GM21381 (cell line): Measurements from ENCODE around the gene HM13.
"Not testable (repeated sequence)": the region's sequence is repeated elsewhere in the genome, so short reads cannot be mapped to it uniquely, and the experiment has no call there.

Experiments used
- ATAC-seq: cut with Tn5 transposase; IDR thresholded peaks from one replicate; pipeline ENCODE4 v1.9.1; 2021; ENCODE audit warnings: mild to moderate bottlenecking, moderate library complexity; ENCODE audit not compliant: unreplicated experiment

The HM13 gene

DNA sequence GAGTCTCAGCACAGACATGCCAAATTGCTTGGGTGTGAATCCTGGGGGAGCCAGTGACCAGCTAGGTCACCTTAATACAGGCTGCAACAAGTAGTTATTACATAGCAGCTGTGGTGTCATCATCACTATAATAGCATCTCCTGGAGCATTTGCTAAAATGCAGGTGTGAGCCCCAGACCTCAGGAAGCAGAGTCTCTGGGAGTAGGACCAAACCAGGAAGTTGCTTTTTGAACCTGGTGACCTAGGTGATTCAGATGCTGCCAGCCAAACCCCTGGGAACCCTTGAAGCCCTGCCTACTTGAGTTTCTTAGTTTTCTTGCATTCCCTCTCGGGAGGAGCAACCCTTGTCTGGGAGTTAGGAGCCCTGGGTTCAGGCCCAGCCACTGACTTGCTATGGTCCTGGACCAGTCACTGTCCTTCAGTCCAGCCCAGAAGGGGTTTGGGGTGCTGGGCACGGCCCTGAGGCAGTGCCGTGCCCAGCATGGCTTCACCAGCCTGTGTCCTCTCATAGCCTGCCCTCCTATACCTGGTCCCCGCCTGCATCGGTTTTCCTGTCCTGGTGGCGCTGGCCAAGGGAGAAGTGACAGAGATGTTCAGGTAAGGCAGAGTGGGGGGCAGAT lies 51.6 kb downstream of the HM13 start:
- no peak for ATAC-seq

DNA sequence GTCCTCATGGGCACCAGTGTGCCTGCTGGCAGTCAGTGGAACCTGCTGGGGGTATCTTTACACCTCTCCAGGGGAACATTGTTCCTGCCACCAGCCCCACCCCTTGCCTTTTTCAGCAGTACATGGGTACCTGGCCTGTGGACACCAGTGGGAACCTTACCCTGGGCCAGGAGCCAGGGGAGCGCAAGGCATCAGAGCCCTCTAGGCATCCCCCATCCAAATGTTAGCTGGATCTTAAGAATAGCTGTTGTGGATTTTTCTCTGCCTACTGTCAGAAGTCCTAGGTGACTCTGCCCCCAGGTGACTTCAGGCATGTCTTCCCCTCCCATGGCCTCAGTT lies 52.0 kb downstream of the HM13 start:
- ATAC-seq = no peak

DNA sequence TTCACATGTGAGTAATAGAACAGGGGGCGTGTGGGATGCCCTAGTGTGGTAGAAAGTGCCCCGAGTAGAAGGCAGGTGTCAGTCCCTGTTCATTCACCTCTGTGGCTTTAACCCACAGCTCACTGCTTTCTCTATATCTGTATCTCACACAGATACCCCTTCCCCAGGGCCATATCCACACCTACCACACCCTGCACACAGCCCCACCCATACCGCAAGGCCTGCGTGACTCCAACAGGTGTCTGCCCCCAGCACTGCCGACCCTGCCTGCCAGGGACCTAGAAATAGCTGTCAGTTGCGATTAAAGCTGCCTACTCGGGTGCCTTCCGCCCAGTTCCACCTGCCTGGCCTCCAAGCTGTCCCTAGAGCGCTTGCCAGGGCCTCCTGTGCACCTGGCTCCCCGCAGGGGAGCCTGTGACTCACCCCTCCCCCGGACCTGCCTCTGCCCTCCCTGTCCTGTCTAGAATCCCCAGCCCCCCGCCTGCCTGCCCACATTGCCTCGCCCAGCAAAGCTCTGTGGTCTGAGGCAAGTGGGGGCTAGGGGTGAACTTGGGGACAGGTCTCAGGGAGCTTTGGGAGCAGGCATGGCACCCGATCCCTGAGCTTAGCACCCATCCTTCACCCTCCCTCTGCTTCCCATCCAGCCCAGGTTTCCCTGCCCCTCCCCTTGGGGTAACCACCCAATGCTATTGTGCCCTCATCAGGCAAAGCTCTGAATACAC lies 52.6 kb downstream of the HM13 start:
- no peak for ATAC-seq

DNA sequence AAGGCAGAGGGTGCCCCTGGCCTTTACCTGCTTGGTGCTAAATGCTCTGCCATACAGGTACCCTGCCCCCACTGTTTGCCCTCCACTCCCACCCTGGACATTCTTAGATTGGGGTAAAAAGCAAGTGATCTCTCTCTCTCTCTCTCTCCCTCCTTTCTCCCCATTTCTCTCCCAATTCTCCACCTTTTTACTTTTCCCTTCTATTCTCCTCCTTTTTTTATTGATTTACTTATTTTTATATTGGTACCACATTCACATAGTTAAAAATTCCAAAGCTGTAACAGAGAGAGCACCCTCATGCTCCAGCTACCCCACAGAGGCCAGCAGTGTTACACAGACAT lies 53.1 kb downstream of the HM13 start:
- no peak for ATAC-seq

DNA sequence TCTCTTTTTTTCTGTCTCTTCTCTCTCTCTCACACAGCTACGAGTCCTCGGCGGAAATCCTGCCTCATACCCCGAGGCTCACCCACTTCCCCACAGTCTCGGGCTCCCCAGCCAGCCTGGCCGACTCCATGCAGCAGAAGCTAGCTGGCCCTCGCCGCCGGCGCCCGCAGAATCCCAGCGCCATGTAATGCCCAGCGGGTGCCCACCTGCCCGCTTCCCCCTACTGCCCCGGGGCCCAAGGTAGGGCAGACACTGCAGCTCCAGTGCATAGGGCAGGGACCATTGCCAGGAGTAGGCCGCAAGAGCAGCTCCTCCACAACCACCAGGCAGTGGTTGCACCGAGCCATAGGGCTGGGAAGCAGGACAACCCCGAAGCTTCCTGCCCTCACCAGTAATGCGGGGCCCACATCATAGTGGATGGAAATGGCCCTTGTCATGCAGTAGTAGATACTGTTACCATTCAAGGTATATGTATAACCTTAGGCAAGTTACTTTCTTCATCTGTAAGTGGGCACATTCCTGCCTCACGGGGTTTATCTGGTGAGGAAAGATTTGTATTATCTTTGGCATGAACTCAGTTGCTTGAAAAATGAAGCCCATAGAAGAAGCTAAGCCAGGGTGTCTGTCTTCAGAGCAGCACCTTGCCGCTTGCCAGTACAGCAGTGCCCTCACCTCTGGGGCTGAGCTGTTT lies 53.9 kb downstream of the HM13 start:
- no peak for ATAC-seq

DNA sequence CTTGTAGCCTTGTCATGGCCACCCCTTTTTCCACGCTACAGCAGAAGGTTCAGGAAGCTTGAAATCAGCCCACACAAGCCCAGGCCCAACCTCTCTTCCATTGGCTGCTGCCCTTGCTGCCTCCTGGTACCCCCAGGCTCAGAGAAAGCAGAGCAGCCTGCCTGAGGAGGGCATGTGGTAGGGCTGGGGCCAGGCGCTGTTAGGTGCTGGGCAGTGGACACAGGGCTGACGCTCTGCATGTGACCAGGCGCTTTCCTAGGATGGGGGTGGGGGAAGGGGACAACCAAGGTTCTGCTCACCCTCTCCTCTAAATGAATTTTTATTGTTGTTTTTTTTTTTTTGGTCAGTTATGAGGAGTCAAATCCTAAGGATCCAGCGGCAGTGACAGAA lies 54.5 kb downstream of the HM13 start:
- ATAC-seq = no peak

DNA sequence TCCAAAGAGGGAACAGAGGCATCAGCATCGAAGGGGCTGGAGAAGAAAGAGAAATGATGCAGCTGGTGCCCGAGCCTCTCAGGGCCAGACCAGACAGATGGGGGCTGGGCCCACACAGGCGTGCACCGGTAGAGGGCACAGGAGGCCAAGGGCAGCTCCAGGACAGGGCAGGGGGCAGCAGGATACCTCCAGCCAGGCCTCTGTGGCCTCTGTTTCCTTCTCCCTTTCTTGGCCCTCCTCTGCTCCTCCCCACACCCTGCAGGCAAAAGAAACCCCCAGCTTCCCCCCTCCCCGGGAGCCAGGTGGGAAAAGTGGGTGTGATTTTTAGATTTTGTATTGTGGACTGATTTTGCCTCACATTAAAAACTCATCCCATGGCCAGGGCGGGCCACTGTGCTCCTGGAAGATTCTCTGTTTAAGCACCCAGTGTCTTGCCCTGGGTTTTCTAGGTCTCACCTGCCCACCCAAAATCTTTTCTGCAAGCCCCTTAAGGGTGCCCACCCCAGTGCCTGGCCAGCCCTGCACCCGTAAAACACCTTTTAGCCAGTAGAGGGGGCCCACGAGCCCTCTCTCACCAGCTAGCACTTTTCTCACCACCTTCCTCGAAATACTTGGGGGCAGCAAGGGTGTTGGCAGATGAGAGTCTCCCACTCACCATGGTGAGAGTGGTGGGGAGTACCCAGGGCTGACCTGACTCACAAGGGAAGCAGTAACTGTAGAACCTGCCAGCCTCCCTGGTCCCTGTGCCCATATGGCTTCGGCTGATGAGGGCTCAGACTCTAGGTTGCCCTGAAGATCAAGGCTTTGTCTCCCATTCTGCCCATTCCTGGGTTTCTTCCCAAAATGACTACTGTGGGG lies 55.1 kb downstream of the HM13 start:
- ATAC-seq = no peak

DNA sequence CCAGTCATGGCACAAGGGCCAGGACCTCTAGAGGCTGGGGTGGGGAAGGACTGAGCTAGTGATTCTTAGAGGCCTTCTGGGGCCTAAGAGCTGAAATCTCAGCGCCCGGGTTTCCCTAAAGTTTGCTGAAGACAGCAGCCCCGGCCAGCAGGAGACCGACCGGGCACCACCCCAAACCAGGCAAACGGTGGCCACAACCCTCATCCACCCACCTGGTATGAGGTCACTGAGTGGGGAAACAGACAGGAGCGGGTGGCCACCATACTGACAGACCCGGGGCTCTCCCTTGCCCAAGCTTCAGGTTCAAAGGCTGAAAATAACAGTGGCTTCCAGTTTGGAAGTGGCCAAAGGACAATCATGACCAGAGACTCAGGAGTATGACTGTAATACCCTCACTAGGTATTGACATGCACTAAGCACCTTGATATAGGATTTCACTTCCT lies 55.8 kb downstream of the HM13 start:
- no peak for ATAC-seq

DNA sequence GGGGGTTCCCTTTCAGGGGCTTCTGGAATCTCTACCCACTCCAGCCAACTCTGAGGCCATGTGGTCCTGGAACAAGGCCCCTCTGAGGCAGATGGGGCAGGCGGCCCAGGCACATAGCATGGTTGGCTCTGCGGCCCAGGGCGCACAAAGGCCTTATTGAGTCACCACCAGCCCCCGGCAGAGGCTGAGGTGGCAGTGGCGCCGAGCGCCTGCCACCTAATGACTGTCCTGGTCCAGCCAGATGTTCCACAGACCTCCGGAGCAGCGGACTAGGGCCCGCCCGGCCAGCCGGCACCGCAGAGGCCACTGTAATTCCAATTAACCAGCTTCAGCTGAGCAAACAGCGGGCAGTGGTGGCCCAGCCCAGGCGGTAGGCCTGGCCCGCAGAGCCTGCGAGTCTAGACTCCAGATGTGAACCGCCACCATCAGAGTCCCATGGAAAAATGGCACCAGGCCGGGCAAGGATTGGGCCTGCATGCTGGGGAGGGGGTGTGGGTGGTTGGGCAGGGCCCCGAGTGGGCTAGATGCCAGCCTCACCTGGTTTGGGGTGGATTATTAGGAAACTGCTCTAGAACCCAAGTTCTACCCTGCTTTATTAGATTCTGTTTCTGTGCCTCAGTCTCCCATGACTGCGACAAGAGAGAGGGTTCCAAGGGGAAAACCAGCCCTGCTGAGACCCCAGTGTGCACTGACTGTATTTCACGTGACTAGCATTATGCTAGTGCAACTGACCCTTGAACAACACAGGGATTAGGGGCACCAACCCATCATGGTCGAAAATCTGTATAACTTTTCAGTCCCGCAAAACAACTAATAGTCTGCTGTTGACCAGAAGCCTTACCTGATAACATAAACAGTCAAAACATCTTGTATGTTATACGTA lies 56.7 kb downstream of the HM13 start:
- ATAC-seq = no peak

DNA sequence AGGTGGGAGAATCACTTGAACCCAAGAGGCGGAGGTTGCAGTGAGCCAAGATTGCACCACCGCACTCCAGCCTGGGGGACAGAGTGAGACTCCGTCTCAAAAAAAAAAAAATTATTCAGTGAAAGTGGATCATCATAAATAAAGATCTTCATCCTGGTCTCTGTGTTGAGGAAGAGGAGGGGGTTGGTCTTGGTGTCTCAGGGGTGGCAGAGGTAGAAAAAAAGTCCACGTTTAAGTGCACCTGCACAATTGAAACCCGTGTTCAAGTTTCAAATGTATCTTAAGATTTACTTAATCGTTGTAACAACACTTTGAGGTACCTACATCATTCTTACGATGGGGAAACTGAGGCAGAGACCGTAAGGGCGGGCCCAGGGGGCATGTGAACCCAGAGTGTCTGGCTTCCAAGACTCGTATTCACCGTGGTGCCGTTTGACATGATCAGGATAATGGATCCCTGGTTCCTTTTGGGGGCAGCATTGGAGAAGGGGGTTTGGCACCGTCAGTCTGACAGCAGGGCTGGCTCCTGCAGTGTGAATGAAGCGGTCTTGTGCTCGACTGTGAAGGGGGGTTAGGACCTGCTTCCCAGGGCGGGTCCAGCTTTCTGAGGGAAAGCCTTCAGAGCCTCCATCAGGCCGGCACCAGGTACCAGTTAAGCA lies 57.9 kb downstream of the HM13 start:
- ATAC-seq = no peak

DNA sequence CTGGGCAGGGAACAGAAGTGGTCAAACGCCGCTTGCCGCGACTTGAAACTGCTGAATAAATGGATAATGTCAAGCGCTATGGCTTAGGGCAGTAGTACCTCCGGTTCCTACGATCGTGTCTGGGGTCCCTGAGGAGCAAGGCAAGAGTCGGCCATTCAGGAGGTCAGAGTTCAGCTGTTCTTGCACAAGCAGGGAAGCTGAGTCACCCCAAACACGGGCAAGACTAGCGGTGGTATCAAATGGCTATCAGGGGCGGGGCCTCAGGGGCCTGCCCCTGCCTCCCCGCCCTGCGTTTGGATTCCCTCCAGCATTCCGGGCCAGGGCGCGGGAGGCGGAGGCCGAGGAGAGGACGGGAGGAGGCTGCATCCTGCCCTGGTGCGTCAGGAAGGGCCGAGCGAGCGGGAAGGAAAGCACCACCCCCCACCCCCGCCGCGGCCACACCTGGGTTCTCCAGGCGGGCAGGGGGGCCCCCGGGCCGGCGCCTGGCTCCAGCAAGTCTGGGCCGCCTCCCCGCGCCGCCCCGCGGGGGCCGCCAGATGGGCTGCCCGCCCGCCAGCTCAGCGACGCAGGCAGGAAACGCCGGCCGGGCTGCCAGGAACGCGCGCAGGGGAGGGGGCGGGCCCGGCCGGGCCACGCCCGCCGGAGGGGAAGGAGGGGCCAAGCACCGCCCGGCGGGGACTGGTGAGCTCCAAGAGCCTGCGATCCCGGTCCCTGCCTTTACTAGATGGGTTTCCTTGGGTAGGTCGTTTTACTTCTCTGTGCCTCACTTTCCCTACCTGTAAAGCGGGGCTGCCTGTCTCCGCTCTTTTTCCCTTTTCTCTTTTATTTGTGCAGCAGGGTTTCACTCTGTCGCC lies 58.7 kb downstream of the HM13 start:
- ATAC-seq = peak; percentile 90

DNA sequence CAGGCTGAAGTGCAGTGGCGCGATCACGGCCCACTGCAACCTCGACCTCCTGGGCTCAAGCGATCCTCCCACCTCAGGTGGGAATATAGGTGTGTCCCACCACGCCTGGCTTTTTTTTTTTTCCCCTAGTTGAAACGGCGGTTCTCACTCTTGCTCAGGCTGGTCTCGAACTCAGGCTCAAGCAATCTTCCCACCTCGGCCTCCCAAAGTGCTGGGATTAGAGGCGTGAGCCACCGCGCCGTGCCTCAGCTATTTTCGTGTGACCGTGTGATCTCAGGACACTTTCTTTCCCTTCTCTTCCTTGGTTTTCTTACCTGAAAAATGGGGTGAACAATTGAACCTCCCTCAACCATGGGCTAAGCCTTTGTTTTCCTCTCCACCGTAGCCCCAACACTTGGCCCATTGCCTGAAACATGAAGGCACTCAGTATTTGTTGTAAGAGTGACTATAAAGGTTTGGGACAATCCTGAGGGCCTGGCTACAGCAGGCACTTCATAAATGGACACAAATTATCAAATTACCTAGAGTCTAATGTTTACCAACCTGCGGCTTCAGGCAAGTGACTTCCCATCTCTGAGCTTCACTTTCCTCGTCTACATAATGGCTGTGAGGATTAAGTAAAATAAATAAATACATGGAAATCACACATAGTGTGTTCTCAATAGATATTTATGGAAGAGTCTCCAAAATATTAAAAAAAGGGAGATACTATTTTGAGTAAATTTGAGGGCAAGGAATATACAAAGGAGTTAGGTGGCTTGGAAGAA lies 59.5 kb downstream of the HM13 start:
- ATAC-seq = peak; percentile 4

DNA sequence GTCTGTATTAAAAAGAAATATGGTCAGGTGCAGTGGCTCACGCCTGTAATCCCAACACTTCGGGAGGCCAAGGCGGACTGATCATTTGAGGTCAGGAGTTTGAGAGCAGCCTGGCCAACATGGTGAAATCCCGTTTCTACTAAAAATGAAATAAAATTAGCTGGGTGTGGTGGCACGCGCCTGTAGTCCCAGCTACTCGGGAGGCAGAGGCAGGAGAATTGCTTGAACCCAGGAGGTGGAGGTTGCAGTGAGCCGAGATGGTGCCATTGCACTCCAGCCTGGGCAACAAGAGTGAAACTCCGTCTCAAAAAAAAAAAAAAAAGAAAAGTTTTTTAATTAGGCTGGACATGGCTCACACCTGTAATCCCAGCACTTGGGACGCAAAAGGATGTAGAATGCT lies 60.7 kb downstream of the HM13 start:
- ATAC-seq = not testable (repeated sequence)

DNA sequence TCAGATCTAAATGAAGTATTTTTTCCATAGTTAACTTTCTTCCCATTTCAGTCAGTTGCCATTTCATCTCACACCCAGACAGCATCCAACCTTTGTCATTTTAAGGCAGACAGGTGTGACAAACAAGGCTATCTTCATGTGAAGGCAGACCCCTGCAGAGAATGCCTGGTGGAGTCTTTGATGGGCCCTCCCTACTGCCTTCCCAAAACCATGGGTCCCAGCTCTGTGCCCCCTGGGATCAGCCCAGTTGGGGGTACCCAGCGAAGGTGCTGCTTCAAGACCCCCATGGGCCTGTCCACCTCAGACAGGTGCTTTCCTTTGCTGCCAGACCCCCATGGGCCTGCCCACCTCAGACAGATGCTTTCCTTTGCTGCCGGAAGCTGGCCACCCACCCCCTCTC lies 62.5 kb downstream of the HM13 start:
- no peak for ATAC-seq

DNA sequence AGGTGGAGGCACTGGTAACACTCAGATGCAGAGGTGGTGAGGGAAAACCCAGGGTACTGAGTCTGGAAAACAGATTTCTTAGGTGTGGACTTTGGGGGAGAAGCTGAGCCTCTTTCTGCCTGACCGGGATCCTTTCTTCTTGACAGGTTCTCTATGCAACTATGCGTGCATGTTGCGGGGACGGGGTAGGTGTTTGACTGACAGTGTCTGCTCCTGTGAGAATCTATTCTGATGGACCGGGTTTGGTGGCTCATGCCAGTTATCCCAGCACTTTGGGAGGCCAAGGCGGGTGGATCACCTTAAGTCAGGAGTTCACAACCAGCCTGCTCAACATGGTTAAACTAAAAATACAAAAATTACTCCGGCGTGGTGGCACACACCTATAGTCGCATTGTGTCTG lies 63.0 kb downstream of the HM13 start:
- ATAC-seq = no peak

DNA sequence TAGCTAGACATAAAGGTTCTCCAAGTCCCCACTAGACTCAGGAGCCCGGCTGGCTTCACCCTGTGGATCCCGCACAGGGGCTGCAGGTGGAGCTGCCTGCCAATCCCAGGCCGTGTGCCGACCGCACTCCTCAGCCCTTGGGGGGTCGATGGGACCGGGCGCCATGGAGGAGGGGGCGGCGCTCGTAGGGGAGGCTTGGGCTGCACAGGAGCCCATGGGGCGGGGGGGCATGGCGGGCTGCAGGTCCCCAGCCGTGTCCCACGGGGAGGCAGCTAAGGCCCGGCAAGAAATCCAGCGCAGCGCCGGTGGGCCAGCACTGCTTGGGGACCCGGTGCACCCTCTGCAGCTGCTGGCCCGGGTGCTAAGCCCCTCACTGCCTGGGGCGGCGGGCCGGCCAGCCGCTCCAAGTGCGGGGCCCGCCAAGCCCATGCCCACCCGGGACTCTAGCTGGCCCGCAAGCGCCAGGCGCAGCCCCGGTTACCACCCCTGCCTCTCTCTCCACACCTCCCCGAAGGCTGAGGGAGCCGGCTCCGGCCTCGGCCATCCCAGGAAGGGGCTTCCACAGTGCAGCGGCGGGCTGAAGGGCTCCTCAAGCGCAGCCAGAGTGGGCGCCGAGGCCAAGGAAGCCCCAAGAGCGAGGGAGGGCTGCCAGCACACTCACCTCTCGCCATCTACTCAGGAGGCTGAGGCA lies 64.4 kb downstream of the HM13 start:
- ATAC-seq = no peak

DNA sequence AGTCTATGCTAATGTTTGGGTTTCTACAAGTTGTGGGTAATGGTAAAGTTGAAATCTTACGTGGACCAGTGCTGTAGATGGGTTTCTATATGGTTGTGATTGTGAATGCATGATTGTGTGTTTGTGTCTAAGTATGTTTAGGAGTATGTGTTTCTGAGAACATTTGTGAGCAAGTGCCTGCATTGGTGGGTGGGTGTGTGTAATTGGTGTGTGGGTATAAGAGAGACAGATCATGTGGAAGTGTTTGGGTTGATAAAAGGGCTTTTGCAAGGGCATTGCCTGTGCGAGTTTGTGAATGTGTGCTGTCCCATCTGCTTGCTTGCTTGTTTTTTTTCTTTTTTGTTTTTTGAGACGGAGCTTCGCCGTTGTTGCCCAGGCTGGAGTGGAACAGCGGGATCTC lies 65.0 kb downstream of the HM13 start:
- no peak for ATAC-seq
